Breast epithelium (tissue), 4 donors: ENCODE data around the gene TMCO4. TPM values are rescaled to one million over a fixed set of nuclear protein-coding genes. Genes with fewer than 3 reads are reported as not detected.

ENCODE experiments used
- DNase-seq, 2 donors: peaks; one replicate each; pipeline ENCODE4 v3.0.0-alpha.2; 2019; ENCODE audit warnings: low spot score in 2 of 2
- H3K27ac ChIP-seq, 2 donors: fragments of 200-600 bp; sonication (generic) in 1 of 2; one replicate each; pipeline ENCODE4 v1.5.1; 2016 to 2019; ENCODE audit warnings: mild to moderate bottlenecking in 1 of 2
- H3K27me3 ChIP-seq, 2 donors: fragments of 200-600 bp; sonication (generic) in 1 of 2; one replicate each; pipeline versions ENCODE4 v1.5.1 to v1.6.0; 2017 to 2019; ENCODE audit warnings: control low read depth in 1 of 2, mild to moderate bottlenecking in 1 of 2
- H3K36me3 ChIP-seq: fragments of 200-600 bp; one replicate; pipeline ENCODE4 v1.5.1; 2019
- H3K4me1 ChIP-seq, 2 donors: fragments of 200-600 bp; sonication (generic); one replicate each; pipeline ENCODE4 v1.5.1; 2016 to 2019; ENCODE audit warnings: control low read depth in 1 of 2
- H3K4me3 ChIP-seq, 3 donors: fragments of 200-600 bp; sonication (generic); 1 replicate in 2 of 3; 2 replicates in 1 of 3; pipeline ENCODE4 v1.5.1; 2016 to 2019; ENCODE audit warnings: mild to moderate bottlenecking in 3 of 3, moderate library complexity in 2 of 3
- H3K9me3 ChIP-seq, 2 donors: fragments of 200-600 bp; sonication (generic) in 1 of 2; one replicate each; pipeline ENCODE4 v1.5.1; 2016 to 2019; ENCODE audit warnings: control low read depth in 1 of 2
- POLR2A ChIP-seq: fragments of 450-650 bp; IDR thresholded peaks from one replicate; pipeline ENCODE4 v1.6.1; 2016; ENCODE audit warnings: antibody characterized with exemption, mild to moderate bottlenecking, moderate library complexity
- POLR2AphosphoS5 ChIP-seq, 3 donors: sonication (generic); formaldehyde crosslinking; IDR thresholded peaks; one replicate each; pipeline ENCODE4 v1.6.1; 2017; ENCODE audit warnings: antibody characterized with exemption in 3 of 3
- intact Hi-C: fragments of 100-400 bp; cut with DNase I; formaldehyde crosslinking; loops from one replicate; pipeline ENCODE4 v1.15.1; 2023; ENCODE audit warnings: low total_unique reads
- total RNA-seq, 3 donors: library from RNA; depleted of rRNA; stranded (reverse); fragments of >200 nt; gene quantifications; one replicate each; pipeline ENCODE4 v1.1.0, GENCODE V29; 2016
- TF ChIP-seq, protein P1 (sequence below), 3 donors: fragments of 450-650 bp; IDR thresholded peaks; one replicate each; pipeline ENCODE4 v1.5.1; 2016 to 2017; ENCODE audit warnings: antibody characterized with exemption in 3 of 3, mild to moderate bottlenecking in 3 of 3, moderate library complexity in 3 of 3

TMCO4 gene
- total RNA-seq, 3 donors from 2014 or later: 26.7 to 44.2 (median 34.1) TPM

DNA sequence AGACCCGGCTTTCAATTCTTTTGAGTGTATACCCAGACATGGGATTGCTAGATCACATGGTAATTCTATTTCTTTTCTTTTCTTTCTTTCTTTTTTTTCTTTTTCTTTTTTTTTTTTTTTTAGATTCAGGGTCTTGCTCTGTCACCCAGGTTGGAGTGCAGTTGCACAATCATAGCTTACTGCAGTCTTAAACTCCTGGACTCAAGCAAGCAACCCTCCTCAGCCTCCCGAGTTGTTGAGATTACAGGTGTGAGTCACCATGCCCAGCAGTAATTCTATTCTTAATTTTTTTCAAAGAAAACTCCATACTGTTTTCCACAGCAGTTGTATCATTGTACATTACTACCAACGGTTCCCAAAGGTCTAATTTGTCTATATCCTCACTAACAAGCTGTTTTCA, 28.8 kb upstream of the TMCO4 start:
- Histone ChIP-seq H3K4me3 (no peak overlapping the region), H3K27ac (no peak overlapping the region), H3K27me3 (no peaks in the 10 kb centered on the region), H3K4me1 (no peaks in the 10 kb centered on the region), H3K9me3 (peaks cover 0 to 8% of the 10 kb centered on the region in 2 donors), H3K36me3 (no peaks in the 10 kb centered on the region)
- no peak for DNase-seq
- TF ChIP-seq, protein P1, sequence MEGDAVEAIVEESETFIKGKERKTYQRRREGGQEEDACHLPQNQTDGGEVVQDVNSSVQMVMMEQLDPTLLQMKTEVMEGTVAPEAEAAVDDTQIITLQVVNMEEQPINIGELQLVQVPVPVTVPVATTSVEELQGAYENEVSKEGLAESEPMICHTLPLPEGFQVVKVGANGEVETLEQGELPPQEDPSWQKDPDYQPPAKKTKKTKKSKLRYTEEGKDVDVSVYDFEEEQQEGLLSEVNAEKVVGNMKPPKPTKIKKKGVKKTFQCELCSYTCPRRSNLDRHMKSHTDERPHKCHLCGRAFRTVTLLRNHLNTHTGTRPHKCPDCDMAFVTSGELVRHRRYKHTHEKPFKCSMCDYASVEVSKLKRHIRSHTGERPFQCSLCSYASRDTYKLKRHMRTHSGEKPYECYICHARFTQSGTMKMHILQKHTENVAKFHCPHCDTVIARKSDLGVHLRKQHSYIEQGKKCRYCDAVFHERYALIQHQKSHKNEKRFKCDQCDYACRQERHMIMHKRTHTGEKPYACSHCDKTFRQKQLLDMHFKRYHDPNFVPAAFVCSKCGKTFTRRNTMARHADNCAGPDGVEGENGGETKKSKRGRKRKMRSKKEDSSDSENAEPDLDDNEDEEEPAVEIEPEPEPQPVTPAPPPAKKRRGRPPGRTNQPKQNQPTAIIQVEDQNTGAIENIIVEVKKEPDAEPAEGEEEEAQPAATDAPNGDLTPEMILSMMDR (IDR thresholded peaks at IDR 0.05): no peak
- no peak for TF ChIP-seq POLR2AphosphoS5 (IDR thresholded peaks at IDR 0.05)
- TF ChIP-seq POLR2A: no peak
- intact Hi-C loops: no loop called here

DNA sequence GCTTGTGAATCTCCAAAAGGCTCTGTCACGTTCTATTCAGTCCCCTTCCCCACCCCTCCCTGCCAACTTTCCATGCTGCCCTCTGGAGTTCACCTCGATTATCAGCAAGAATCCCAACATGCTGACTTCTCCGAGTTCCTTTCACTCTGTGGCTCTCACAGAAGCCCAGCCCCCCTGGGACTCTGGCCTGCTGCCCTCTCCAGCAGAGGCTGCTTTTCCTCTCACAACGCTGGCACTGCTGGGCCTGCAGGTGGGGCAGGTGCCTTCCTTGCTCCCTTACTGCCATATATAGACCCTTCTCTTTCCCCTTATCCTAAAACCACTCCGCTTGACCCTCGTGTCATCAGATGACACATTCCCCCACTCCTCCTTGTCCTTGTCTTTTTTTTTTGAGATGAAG, 25.6 kb upstream of the TMCO4 start:
- DNase-seq: no peak
- Histone ChIP-seq H3K9me3 (no peaks in the 10 kb centered on the region), H3K27ac (no peak overlapping the region), H3K4me1 (no peaks in the 10 kb centered on the region), H3K36me3 (no peaks in the 10 kb centered on the region), H3K4me3 (no peak overlapping the region), H3K27me3 (no peaks in the 10 kb centered on the region)
- intact Hi-C loops: no loop called here
- no peak for TF ChIP-seq POLR2A
- TF ChIP-seq POLR2AphosphoS5 (IDR thresholded peaks at IDR 0.05): no peak
- TF ChIP-seq, protein P1 (IDR thresholded peaks at IDR 0.05): no peak

DNA sequence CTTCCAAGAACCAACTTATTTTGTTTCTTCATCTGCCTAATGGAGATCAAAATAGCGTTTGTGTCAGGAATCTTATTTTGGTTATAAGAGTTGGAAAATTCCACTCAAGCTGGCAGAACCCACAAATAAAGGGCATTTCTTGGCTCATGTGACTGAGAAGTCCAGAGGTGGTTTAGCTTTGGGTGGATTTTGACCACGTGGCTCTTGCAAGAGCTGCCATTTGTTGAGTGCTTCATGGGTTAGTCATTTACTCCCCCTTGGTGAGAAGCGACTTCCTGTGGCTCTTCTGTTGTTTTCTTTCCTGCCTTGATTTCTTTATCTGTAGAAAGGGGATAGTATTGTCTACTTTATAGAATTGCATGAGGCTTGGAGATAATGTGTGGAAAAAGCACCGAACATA, 24.8 kb upstream of the TMCO4 start:
- Histone ChIP-seq H3K36me3 (no peaks in the 10 kb centered on the region), H3K27ac (no peak overlapping the region), H3K4me3 (no peak overlapping the region), H3K9me3 (no peaks in the 10 kb centered on the region), H3K4me1 (no peaks in the 10 kb centered on the region), H3K27me3 (no peaks in the 10 kb centered on the region)
- no peak for DNase-seq
- intact Hi-C loops: no loop called here
- no peak for TF ChIP-seq POLR2A

DNA sequence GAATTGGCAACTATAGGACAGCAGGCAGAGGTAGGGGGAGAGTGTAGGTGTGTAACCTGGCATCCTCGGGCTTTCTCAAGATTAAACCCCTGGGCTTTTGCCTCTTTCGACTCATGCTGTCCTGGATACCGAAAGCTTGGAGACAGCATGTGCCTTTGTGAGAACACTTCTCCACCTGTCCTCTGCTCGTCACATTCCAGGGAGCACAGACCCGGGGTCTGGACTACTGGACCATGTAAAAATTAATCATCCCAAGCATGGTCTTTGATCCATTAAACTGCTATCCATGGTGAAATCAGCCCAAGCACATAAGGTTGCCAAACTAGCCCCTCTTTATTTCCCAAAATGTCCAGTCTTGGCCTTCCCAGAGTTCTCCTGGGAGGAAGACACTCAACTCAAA, 24.3 kb upstream of the TMCO4 start:
- no peaks in the 10 kb centered on the region for H3K4me1 ChIP-seq
- H3K36me3 ChIP-seq: no peaks in the 10 kb centered on the region
- intact Hi-C loops: no loop called here
- TF ChIP-seq, protein P1 (IDR thresholded peaks at IDR 0.05): no peak
- TF ChIP-seq POLR2A (no peak), POLR2AphosphoS5 (IDR thresholded peaks at IDR 0.05) (no peak)
- H3K27me3 ChIP-seq: no peaks in the 10 kb centered on the region
- H3K27ac ChIP-seq: no peak overlapping the region
- H3K4me3 ChIP-seq: no peak overlapping the region
- H3K9me3 ChIP-seq: no peaks in the 10 kb centered on the region
- DNase-seq: no peak

DNA sequence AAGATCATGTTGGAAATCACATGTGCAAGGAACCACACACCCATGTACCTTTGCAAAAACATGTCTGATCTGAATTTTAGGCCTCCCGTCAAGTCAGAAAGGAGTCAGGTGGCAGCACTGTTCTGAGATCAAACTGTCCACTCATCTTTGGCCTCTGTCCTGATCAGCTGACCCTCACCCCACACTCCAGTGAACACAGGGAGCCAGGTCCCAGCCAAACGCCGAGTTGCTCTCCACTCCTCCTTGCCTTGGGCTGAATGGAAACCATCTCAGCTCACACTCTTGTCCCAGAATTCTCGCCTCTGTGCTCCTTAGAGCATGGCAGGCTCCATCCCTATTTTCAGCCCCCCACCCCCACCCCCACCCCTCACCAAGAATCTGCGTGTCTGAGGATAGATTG, 20.0 kb upstream of the TMCO4 start:
- intact Hi-C loops: no loop called here
- Histone ChIP-seq H3K9me3 (no peaks in the 10 kb centered on the region), H3K4me1 (peaks cover 0 to 7% of the 10 kb centered on the region in 2 donors), H3K36me3 (no peaks in the 10 kb centered on the region), H3K27me3 (no peaks in the 10 kb centered on the region), H3K27ac (no peak overlapping the region), H3K4me3 (no peak overlapping the region)
- TF ChIP-seq POLR2A (no peak), POLR2AphosphoS5 (IDR thresholded peaks at IDR 0.05) (no peak)
- TF ChIP-seq, protein P1 (IDR thresholded peaks at IDR 0.05): no peak
- no peak for DNase-seq

DNA sequence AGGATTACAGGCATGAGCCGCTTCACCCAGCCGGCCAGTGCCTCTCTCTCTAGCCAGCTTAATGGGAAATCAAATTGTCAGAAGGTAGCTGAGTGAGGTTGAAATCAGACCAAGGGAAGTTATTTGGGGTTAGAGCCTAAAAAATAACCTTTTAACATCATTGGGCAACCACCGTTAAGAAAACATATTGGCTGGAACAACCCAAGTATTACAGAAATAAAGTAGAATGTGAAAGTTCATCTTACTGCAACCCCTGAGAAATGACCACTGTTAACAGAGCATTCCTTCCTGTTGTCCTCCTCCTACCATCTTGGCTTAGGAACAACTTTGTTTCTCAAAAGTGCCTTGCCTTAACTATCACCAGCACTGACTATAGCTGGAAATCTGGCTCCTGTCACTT, 18.6 kb upstream of the TMCO4 start:
- TF ChIP-seq POLR2AphosphoS5 (IDR thresholded peaks at IDR 0.05): no peak
- TF ChIP-seq, protein P1 (IDR thresholded peaks at IDR 0.05): no peak
- TF ChIP-seq POLR2A: no peak
- Histone ChIP-seq H3K27me3 (no peaks in the 10 kb centered on the region), H3K9me3 (no peaks in the 10 kb centered on the region), H3K36me3 (no peaks in the 10 kb centered on the region), H3K4me1 (peaks cover 0 to 7% of the 10 kb centered on the region in 2 donors), H3K4me3 (no peak overlapping the region), H3K27ac (no peak overlapping the region)
- intact Hi-C loops: no loop called here
- DNase-seq: no peak
